Stimulated activated CD4-positive, alpha-beta T cell treated with anti-CD3 and anti-CD28 coated beads, Interleukin-1b, Interleukin-23, amount 100 ng/mL, for 4 hours (primary cell): ENCODE measurements around the gene RNF144B.
A peak's percentile ranks its signal among the peaks of the same experiment; 100 is the strongest.

ENCODE experiments used
- DNase-seq, 2 donors: peaks; one replicate each; pipeline ENCODE4 v3.0.0-alpha.2; 2020; ENCODE audit warnings: low read depth in 2 of 2

Gene RNF144B

DNA sequence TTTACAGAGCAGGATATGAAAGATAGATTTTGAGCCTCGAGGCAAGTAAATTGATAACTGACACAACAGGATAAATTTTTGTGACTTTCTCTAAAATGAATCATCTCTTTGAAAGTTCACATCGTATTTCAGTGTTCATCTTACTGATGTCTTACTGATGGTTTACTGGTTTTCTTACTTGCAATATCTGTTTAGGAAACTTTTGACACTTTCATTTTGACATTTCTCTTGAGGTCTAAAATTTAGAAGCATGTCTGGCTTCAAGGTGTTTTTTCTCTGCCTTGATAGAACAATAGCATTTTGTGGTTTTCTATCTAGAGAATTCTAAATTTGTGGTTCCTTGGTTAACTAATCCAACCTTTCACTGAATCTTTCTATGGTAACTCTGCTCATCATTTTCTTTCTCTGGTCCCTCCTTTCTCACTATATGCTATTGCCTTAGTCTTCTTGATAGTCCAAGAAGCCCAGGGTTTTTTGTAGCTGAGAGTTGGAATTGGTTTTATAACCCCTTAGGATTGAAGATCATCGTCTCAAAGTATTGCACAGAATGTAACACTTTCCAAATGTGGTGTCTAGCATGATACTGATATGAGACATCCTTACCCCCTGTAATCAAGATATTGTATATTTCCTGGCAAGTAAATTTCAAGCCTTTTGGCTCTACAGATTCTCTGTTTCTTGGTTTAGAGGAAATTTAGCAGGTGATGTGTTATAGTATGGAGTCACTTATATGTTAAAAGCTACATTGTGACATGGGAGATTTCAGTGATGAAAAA is 98.7 kb downstream of the RNF144B start:
- DNase-seq, result no peak

GRCh38 chr6:18488004-18488403 is 100.9 kb downstream of the RNF144B start:
- no peak for DNase-seq

- DNase-seq, result no peak
Measured at GRCh38 chr6:18488526-18489270, 101.5 kb downstream of the RNF144B start.

- no peak for DNase-seq
Measured at GRCh38 chr6:18489335-18489734, 102.2 kb downstream of the RNF144B start.

DNA sequence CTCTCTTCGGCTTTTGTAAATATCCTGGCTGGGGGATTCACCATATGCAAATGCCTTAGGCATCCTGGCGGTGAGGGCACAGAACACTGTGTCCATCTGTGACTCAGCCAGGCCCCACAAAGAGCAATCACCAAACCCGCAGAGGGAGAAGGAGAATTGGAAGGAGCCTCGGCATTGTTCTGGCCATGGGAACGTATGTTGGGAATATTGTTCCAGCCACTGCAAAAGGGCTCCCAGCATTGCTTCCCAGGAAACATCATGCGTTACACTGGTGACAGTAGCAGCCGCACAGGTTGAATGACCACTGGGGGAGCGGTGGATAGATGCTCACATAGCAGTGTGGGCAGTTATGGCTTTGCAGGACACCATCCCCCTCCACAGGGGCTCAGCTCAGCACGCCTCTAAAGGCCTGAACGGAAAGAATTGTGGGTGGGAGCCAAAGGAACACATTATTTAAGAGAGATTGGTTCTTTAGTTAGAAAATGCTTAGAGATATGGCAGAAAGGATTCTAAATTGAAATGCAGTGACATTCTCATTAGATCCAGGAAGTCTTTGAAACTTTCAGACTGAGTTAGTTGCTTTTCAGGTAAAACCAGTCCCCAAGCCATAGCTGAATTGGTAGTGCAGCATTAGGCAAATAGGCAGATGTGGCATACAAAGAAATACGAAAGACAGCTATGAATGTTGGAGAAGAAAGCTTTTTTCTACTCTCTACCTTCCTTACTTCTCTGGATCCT is 104.3 kb downstream of the RNF144B start:
- DNase-seq, result no peak

GRCh38 chr6:18492972-18493371 is 105.8 kb downstream of the RNF144B start:
- DNase-seq, result no peak

GRCh38 chr6:18493382-18493891 is 106.3 kb downstream of the RNF144B start:
- no peak for DNase-seq

- no peak for DNase-seq
Measured at GRCh38 chr6:18493925-18494324, 106.8 kb downstream of the RNF144B start.

- DNase-seq, result no peak
Measured at GRCh38 chr6:18495236-18495635, 108.1 kb downstream of the RNF144B start.

DNA sequence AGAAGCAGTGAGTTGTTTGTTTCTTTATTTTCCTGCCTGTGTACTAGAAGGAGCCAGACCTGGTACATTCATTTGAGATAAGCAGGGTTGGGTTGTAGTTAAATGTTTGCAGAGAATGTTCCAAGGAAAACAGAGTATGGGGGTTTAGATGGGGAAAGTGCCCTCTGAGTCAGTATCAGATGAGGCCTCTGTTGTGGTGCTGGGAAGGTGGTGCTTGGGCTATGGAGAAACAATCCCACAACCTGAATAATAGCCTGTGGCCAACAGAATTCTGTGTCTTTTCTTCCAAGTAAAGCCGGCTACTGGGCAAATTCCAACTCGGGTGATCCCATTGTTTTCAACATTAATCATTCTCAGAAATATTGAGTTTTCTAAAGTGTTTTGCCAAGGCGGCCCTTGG is 109.3 kb downstream of the RNF144B start:
- DNase-seq, result no peak

GRCh38 chr6:18497006-18497405 is 109.9 kb downstream of the RNF144B start:
- no peak for DNase-seq

GRCh38 chr6:18498408-18498807 is 111.3 kb downstream of the RNF144B start:
- DNase-seq, result no peak

DNA sequence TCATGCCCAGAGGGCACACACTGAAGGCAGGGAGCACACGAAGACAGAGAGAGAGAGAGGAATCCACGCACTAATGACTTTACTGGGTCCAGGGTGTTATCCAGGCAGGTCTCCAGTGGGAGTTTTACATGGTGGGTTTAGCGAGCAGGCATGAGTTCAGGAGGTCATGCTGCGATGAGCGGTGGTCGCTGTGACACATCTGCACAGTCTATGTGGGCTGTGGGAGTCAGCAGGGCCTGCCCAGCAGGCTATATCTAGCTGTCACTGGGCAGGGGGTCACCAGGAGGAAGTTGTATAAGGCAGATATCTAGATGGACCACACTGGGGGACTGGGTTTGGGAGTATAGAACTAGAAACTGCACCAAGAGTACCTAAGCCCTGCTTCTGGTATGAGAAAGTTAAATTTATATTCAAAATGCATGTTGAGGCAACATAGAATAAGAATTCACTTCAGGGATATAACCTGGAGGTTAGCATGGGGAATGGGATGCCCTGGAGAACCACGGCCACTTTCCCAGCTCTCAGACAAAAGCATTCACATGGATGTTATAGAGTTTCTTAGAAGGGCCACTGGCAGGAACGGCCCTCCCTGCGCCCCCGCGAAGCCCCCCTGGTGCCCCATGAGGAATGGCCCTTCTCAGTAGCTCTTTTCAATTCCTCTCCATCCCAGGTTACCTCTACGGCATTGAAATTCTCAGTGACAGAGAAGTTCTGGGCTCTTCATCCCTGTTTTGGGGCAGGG is 113.9 kb downstream of the RNF144B start:
- DNase-seq, result no peak

DNA sequence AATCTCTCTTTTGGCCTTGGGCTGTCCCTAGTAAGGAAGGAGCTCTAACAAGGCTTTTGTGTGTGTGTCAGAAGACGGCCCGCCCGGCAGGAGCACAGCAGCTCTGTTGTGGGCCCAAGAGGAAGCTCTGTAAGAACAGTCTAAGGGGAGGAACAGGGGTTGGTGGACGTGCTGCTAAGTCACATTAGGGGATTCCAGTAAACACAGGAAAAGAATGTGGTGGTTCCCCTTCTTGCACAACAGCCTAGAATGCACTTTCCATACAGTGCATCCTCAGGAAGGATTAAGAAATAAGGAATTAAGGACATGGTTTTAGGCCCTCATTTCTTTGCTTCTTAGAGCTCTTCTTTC is 114.5 kb downstream of the RNF144B start:
- no peak for DNase-seq

DNA sequence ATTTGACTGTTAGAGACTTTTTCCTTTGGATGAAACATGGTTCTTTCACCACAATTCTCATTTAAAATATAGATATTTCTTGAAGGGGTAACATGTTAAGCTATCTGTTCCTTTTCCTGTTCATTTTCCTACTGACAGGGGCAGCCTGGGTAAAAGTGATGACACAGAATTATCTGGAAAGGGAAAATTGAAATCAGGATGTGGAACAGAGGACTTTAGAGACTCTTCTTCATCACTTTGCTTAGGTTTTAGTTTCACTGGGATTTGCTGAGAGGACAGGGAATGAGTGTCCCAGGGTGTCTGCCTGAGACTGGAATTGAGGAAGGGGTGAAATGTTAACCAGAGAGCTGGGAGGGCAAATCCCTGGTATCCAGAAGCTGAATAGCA is 116.0 kb downstream of the RNF144B start:
- no peak for DNase-seq

- DNase-seq, result peak in 1 of 2 donors; percentile 27
Measured at GRCh38 chr6:18503593-18504231, 116.6 kb downstream of the RNF144B start.

DNA sequence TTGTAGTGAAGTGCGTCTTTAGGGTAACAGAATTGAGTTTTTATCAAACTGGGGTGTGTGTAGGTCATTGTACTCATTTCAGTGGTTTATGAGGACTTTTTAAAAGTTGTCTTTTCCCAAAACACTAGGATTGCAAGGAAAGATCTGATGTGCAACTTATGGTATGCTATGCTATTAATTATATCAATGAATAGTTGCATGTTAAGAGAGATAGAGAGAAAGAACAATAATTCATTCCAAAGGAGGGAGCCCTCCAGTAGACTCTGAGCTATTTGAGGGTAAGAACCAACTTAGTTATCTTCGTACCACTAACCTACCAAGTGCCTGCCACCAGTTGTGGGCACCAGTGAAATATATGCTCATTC is 117.1 kb downstream of the RNF144B start:
- no peak for DNase-seq

GRCh38 chr6:18506382-18507017 is 119.3 kb downstream of the RNF144B start:
- DNase-seq, result no peak

GRCh38 chr6:18507018-18507415 is 119.9 kb downstream of the RNF144B start:
- no peak for DNase-seq

- DNase-seq, result no peak
Measured at GRCh38 chr6:18507561-18507960, 120.4 kb downstream of the RNF144B start.
